Fibroblast of skin of right quadriceps (primary cell): ENCODE data around the gene FGD3.
"Not testable (repeated sequence)": the region's sequence is repeated elsewhere in the genome, so short reads cannot be mapped to it uniquely, and the experiment has no call there.

Source experiments
- DNase-seq: peaks from one replicate; pipeline ENCODE4 v3.0.0-alpha.2; 2013

The FGD3 gene

DNA sequence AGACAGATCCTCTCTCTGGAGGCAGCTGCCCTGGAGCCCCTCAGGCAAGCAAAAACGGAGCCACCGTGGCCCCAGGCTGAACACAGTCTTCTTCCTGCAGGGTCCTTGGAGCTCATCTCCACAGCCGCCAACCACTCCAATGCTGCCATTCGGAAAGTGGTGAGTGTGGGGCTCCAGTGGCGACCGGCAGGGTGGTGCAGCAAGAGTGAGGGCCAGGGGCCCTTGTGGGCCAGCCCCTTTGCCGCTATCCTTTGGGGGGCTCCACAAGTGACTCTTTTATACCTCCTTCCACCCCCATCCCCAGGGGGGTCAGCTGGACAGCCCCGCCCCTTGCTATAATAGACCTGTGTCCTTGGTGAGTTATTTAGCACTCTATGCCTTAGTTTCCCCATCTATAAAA is 63.8 kb downstream of the FGD3 start:
- DNase-seq: no peak

DNA sequence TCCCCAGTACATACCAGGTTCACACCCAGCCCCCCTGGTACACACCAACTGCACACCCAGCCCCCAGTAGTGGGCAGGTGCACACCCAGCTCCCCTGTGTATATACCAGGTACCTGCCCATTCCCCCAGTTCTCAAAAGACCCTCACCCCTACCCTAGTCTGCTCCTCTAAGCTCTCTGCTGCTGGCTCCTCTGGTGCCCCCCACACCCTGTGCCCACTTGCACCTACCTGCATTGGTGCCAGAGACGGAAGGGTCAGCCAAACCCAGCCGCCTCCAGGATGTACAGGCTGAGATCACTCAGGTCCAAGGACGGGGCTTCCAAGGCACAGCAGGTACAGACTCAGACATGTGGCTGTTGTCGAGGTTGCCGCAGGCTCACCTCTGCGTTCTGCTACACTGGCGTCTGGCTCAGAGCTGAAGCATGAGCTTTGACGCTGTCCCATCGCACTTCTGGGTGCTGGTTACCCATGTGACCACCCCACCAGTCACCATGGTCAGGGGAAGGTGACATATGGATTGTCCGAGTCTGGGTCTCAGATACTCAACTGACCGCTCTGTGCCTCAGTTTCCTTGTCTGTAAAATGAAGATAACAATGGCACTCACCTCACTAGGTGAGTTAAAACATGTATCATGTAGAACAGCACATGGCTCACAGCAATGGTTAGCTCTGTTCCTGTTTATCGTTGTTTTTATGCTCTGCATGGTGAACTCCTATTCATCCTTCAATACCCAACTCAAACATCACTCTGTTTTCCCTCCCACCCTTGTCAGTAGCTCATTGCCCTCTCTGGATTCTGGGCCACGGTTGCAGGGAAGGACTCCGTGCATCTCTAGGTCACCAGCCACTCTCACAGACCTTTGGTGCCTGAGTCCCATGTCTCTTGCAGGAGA is 65.9 kb downstream of the FGD3 start:
- DNase-seq: no peak

GRCh38 chr9:93013856-93014582 is 66.7 kb downstream of the FGD3 start:
- no peak for DNase-seq

DNA sequence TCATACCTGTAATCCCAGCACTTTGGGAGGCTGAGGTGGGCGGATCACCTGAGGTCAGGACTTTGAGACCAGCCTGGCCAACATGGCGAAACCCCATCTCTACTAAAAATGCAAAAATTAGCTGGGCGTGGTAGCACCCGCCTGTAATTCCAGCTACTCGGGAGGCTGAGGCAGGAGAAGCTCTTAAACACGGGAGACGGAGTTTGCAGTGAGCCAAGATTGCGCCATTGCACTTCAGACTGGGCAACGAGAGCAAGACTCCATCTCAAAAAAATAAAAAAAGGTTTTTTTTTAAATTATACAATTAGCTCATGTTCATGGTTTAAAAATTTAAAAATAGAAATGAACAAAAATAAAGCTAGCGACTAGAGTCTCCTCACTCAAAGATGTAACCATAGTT is 67.9 kb downstream of the FGD3 start:
- DNase-seq: not testable (repeated sequence)

DNA sequence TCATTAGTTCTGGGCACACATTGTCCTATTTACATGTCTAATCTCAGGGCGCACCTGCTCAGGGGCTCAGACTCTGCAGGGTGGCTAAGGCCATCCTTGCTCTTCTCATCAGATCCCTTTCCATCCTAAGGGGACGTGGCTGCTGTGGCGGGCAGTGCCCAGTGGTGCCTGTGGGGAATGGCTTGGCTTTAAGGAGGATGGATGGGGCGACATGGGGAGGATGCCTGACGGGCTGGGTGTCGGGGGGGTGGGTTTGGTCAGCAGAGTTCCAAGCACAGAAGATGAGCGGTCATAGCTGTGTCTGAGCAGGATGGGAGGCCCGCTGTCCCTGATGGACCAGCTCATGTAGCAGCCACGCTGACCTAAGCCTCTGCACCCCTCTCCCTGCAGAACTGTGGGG is 70.3 kb downstream of the FGD3 start:
- no peak for DNase-seq

DNA sequence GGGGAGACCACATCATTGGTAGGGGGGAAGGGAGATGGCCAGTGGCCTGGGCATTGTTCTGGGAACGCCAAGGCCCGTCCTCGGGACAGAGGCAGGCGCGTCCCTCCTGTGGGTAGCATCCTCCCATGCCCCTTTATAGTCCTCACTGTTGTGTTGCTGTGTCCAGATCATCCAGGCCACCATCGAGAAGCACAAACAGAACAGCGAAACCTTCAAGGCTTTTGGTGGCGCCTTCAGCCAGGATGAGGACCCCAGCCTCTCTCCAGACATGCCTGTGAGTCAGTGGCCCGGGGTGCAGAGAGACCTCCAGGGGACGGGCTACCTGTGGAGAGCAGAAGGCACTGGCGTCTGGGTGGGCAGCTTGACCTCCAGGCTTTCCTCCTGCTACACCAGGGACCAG is 72.8 kb downstream of the FGD3 start:
- DNase-seq: no peak

DNA sequence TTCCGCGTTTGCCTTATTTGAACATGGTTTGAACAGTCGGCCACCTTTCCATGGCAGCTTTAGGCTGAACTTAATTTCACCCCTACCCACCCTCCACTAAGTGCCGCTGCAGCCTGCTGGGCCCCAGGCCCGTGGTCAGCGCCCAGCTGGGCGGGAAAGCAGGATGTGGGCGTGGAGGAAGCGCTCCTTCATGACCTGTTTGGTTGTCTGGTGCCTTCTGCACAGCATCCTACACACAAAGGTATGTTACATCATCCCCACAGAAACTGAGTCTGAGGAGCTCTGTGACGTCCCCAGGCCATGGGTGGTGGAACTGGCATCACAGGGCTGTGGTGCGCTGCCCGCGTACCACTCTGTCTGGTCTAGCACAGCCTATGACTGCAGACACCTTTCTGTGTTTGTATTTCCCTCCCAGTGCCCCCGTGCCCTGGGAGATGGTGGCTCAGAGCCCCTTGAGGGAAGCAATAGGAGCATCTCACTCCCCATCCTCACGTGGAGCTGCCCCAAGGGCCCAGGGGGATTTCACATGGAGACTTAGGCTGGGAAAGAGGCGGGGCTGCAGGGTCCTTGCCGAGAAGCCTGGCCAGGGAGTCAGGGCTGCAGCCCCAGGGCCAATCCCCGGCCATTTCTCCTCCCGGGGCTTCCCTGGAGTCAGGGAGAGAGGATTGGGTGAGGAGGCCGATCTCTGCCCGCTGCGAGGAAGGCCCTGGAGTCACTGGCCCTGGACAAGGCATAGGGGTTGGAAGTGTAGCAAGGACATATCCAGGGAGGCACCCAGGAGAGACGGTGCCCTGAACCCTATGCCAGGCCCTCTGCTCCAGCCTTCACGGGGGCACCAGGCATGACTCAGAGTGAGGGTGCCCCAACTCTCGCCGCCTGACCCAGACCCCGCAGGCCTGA is 73.7 kb downstream of the FGD3 start:
- DNase-seq: no peak

DNA sequence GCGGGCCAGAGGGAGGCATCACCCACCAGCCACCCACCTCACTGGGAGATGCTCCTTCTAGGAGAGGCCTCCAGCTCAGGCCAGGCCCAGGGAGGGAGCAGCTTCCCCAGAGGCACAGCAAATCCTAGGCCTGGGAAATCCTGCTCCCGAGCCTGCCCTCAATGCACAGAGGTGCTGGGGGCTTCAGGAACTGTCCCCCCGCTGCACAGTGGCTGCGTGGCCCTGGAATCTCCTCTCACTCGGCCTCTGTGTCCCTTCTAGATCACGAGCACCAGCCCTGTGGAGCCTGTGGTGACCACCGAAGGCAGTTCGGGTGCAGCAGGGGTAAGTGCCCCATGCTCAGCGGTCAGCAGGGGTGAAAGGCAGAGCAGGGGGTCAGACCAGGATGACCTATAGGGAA is 74.7 kb downstream of the FGD3 start:
- DNase-seq: no peak

DNA sequence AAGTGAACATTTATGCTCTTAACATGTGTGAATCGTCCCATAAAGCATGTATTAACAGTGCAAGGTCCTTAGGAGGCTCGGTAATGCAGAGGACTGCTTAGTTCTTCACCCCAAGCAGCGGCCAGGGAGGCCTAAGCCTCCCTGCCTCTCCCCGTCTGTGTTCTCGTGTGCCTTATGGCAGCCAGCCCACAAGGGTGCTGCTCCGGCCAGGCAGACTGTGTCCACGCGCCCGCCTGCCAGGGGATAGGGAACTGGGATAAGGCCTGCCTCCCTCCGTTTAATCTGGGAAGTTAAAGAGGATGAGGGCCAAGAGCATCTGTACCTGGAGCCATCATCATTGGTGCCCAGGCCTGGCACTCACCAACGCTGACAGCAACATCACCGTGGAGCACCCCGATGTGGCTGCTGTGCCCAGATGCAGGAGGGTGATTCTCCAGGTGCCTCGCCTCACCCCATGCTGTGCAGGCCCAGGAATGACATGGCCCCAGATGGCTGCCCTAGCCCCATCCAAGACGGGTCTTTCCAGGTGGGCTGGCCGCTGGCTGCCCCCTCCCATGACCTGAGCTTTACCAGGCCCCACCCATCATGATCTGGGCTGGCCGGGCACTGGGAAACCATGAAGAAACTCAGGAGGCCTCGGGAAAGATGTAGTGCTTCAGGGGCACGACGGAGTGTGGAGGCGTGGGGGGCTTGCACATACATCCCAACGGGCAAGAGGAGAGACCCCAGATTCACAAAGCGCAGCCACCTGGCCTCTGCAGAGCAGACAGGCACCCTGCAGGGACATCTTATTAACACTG is 75.6 kb downstream of the FGD3 start:
- DNase-seq: no peak

GRCh38 chr9:93023521-93023815 is 76.1 kb downstream of the FGD3 start:
- DNase-seq: no peak

DNA sequence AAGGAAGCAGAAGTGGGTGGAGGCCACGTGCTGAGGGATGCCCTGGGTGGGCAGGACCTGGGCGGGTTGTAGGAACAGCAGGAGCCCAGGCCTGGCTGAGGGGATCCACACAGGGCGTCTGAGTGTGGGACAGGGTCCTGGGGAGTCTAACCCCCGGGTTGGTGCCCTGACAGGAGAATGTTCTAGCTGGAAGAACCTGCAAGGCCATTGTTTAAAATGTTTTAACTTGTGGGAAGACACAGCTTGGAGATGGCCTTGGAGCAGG is 77.3 kb downstream of the FGD3 start:
- DNase-seq: no peak

DNA sequence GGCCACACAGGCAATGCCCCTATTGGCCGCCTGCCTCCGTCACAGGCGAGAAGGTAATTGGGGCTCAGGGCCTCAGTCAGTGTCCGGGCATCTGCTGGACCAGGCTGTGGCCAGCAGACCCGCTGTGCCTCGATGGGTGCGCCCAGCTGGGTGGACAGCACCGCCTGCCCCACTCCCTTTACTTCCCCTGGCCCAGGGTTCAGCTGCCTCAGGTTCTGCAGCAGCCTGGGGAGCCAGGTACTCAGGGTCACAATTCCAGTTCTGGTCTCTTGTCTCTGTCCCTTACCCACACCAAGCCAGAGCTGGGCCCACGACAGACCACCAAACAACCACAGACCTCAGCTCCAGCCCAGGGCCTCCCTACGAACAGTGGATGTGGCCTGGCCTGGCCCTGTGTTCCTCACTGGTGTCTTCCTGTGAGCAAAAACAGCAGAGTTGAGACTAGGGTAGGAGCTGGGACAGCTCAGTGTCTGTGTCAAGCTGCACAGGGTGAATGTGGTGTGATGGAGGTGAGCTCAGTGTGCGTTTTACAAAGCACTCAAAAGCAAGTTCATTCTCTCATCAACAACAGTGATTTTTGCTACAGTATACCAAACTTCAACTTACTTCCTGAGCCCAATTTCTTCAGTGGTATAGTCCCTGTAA is 77.8 kb downstream of the FGD3 start:
- no peak for DNase-seq

- DNase-seq: no peak
Measured at GRCh38 chr9:93025736-93026135, 78.4 kb downstream of the FGD3 start.

DNA sequence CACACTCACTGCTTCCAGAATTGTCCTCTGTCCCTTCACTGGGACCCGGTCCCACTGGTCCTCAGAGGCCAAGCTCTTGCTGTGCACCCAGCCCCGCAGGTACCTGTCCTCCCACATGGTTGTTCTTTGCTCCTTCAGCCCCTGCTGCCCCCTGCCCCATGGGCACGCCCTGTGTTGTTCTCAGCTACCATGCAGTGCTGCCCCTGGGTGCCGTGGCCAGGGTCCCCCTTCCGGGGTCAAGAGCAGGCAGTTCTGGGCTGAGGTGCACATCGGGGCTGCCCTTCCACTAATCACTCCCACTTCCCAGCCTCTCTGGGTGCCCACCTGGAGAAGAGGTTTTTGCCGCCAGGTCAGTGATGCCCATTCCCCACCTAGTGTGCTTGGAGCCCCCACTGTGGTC is 79.3 kb downstream of the FGD3 start:
- no peak for DNase-seq

GRCh38 chr9:93027750-93028149 is 80.4 kb downstream of the FGD3 start:
- no peak for DNase-seq

GRCh38 chr9:93028448-93029006 is 81.2 kb downstream of the FGD3 start:
- DNase-seq: no peak

GRCh38 chr9:93030642-93031628 is 83.6 kb downstream of the FGD3 start:
- no peak for DNase-seq

DNA sequence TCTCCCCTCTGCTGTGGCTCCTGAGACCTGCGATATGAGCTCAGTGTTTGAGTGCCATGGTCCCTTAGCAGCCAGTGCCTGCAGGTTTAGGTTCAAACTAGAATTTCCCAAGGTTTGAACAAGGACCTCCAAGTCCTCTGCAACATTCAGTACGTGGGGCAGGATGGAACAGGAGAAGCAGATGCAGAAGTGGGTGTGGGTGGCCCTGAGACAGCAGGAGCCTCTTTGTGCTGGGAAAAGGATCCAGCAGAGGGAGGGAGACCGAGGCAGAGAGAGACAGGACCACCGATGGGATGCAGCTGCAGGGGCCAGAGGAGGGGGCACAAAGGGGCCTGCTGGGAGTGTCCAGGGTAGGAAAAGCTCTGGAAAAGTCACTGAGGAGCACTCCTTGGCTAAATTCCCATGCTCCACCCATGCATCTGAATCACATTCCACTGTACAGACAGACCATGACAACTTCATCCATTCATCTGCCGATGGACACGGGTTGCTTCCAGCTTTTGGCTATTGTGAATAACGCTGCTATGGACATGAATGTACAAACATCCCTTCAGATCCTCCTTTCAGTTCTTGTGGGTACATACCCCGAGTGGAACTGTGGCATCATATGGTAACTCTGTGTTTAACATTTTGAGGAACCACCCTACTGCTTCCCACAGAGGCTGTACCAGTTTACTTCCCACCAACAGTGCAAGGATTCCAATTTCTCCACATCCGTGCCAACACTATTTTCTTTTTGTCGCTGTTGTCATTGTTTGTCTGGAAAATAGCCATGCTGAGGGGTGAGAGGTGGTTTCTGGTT is 84.5 kb downstream of the FGD3 start:
- no peak for DNase-seq

- DNase-seq: no peak
Measured at GRCh38 chr9:93032545-93032944, 85.2 kb downstream of the FGD3 start.

DNA sequence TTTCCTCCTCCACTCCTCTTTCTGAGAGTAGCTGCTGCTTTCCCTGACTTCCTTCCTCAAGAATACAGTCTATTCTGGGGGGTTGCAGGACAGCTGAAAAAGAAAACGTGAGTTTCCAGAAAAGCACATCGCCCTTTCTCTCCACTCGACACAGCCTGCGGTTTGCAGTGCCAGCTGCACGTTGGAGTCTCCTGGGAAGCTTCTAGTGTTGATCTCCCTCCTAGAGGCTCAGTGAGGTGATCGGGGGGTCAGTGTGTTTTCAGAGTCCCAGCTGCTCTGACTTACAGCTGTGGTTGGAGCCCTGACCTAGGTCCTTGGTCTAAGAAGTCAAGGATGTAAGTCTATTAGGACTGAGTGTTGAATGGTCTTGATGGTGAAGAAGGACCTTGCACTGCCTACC is 86.2 kb downstream of the FGD3 start:
- DNase-seq: no peak
